ENCODE measurements around the gene MAN2C1.

DNA sequence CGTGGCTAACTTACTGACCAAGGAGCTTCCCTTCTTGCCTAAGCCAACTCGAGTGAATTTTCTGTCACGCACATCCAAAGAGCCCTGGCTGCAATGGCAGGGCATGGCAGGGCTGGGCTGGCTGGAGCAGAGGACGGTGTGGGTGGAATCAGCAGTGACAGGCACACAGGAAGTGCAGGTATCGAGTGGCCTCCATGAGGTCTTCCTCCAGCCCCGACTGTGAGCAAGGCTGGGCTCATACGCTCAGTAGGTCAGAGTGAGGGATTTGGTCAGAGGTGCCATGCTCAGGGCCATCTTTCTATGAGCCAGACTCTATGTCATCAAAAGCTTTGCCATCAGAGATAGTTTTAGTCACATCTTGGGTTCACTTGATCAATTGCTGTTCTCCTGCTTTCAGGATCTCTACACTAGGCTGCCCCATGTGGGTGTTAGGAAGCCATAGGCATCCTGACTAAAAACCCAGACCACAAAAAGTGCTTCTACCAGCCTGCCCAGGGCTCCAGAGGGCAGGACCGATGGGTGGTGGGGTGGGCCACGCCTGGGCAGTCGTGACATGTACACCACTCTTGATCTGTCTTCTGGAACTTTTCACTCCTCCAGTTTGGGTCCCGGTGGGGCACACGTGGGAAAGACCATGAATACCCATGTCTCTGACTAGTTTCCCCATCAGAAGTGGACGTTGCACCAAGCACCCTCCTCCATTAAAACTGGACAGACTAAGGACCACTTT lies 55.1 kb downstream of the MAN2C1 start:
- TF ChIP-seq EZH2 (IDR thresholded peaks at IDR 0.05) = no peak
- TF ChIP-seq POLR2AphosphoS5 (IDR thresholded peaks at IDR 0.05; ENCODE audit: borderline replicate concordance, low read depth, low read length) = no peak
